HEK293 (cell line): Measurements from ENCODE around the gene MIF4GD.
A peak's percentile ranks its signal among the peaks of the same experiment; 100 is the strongest.

Experiments
- CTCF ChIA-PET: fragments of 350-600 bp; formaldehyde crosslinking; extraction: SDS; loops from one replicate; lab custom pipeline; 2021; ENCODE audit warnings: antibody characterized with exemption; lab: Yijun Ruan, JAX
- POLR2A ChIA-PET: fragments of 300-600 bp; formaldehyde crosslinking; extraction: SDS; loops from one replicate; lab custom pipeline; 2020; ENCODE audit warnings: antibody characterized with exemption, inconsistent platforms; lab: Yijun Ruan, JAX
- H3K27ac ChIP-seq: fragments of 200-500 bp; sonication (Bioruptor generic); 2 replicates; pipeline ENCODE4 v1.5.1; 2014; ENCODE audit warnings: low read depth, low read length, control low read depth, inconsistent platforms; ENCODE audit errors: extremely low read depth
- H3K36me3 ChIP-seq, 2 experiments: fragments of 200-500 bp in 1 of 2; sonication (Bioruptor generic) in 1 of 2; 1 replicate in 1 of 2; 2 replicates in 1 of 2; pipeline ENCODE4 v1.5.1; 2014 to 2017; ENCODE audit warnings: inconsistent platforms in 2 of 2, low read length in 2 of 2; ENCODE audit not compliant: control insufficient read depth in 2 of 2, insufficient read depth in 1 of 2
- H3K4me1 ChIP-seq: fragments of 200-500 bp; sonication (Bioruptor generic); 2 replicates; pipeline ENCODE4 v1.5.1; 2014; ENCODE audit warnings: mild to moderate bottlenecking, low read length, inconsistent platforms; ENCODE audit not compliant: control insufficient read depth, insufficient read depth
- H3K4me3 ChIP-seq: 2 replicates; pipeline ENCODE4 v1.5.1; 2011; ENCODE audit warnings: low read depth, mild to moderate bottlenecking, control low read depth, low read length, moderate library complexity
- H3K9me3 ChIP-seq: fragments of 200-500 bp; sonication (Bioruptor generic); 2 replicates; pipeline ENCODE4 v1.5.1; 2014; ENCODE audit warnings: low read depth, low read length, inconsistent platforms; ENCODE audit not compliant: control insufficient read depth, insufficient read depth
- GLIS2 ChIP-seq: fragments of 450-650 bp; formaldehyde crosslinking; IDR thresholded peaks from 2 replicates; pipeline ENCODE4 v1.5.1; 2016; ENCODE audit warnings: missing biosample characterization, missing genetic modification characterization
- KLF7 ChIP-seq: fragments of 450-650 bp; formaldehyde crosslinking; IDR thresholded peaks from 2 replicates; pipeline ENCODE4 v1.5.1; 2016; ENCODE audit warnings: missing biosample characterization, missing genetic modification characterization, borderline replicate concordance
- KLF8 ChIP-seq: fragments of 450-650 bp; formaldehyde crosslinking; IDR thresholded peaks from 2 replicates; pipeline ENCODE4 v1.5.1; 2016; ENCODE audit warnings: missing biosample characterization, missing genetic modification characterization
- OVOL3 ChIP-seq: fragments of 450-650 bp; formaldehyde crosslinking; IDR thresholded peaks from 2 replicates; pipeline ENCODE4 v1.5.1; 2016; ENCODE audit warnings: missing biosample characterization, missing genetic modification characterization
- SP7 ChIP-seq: fragments of 450-650 bp; formaldehyde crosslinking; IDR thresholded peaks from 2 replicates; pipeline ENCODE4 v1.5.1; 2016; ENCODE audit warnings: missing biosample characterization, missing genetic modification characterization
- WT1 ChIP-seq: fragments of 450-650 bp; formaldehyde crosslinking; IDR thresholded peaks from 2 replicates; pipeline ENCODE4 v1.5.1; 2016; ENCODE audit warnings: missing biosample characterization, missing genetic modification characterization
- ZBTB48 ChIP-seq: fragments of 450-650 bp; formaldehyde crosslinking; IDR thresholded peaks from 2 replicates; pipeline ENCODE4 v1.5.1; 2016; ENCODE audit warnings: missing biosample characterization, missing genetic modification characterization
- ZEB2 ChIP-seq: fragments of 450-650 bp; formaldehyde crosslinking; IDR thresholded peaks from 2 replicates; pipeline ENCODE4 v1.5.1; 2016; ENCODE audit warnings: missing biosample characterization, missing genetic modification characterization
- ZFHX2 ChIP-seq: fragments of 450-650 bp; formaldehyde crosslinking; conservative IDR thresholded peaks from 2 replicates; pipeline ENCODE4 v1.5.1; 2016; ENCODE audit warnings: missing biosample characterization, missing genetic modification characterization
- ZFP41 ChIP-seq: fragments of 450-650 bp; formaldehyde crosslinking; IDR thresholded peaks from 2 replicates; pipeline ENCODE4 v1.5.1; 2016; ENCODE audit warnings: missing biosample characterization, missing genetic modification characterization, borderline replicate concordance
- ZNF121 ChIP-seq: fragments of 450-650 bp; formaldehyde crosslinking; IDR thresholded peaks from 2 replicates; pipeline ENCODE4 v1.5.1; 2016; ENCODE audit warnings: missing biosample characterization, missing genetic modification characterization
- ZNF132 ChIP-seq: fragments of 450-650 bp; formaldehyde crosslinking; IDR thresholded peaks from 2 replicates; pipeline ENCODE4 v1.5.1; 2017; ENCODE audit warnings: missing biosample characterization, missing genetic modification characterization, borderline replicate concordance
- ZNF2 ChIP-seq: fragments of 450-650 bp; formaldehyde crosslinking; IDR thresholded peaks from 2 replicates; pipeline ENCODE4 v1.5.1; 2016; ENCODE audit warnings: missing biosample characterization, missing genetic modification characterization
- ZNF391 ChIP-seq: fragments of 450-650 bp; formaldehyde crosslinking; IDR thresholded peaks from 2 replicates; pipeline ENCODE4 v1.5.1; 2016; ENCODE audit warnings: low read depth, missing biosample characterization, missing genetic modification characterization, borderline replicate concordance
- ZNF473 ChIP-seq: fragments of 450-650 bp; formaldehyde crosslinking; IDR thresholded peaks from 2 replicates; pipeline ENCODE4 v1.5.1; 2017; ENCODE audit warnings: missing biosample characterization, missing genetic modification characterization
- ZNF501 ChIP-seq: fragments of 450-650 bp; formaldehyde crosslinking; IDR thresholded peaks from 2 replicates; pipeline ENCODE4 v1.5.1; 2016; ENCODE audit warnings: missing biosample characterization, missing genetic modification characterization
- ZNF529 ChIP-seq: fragments of 450-650 bp; formaldehyde crosslinking; IDR thresholded peaks from 2 replicates; pipeline ENCODE4 v1.5.1; 2017; ENCODE audit warnings: missing genetic modification characterization, missing biosample characterization; ENCODE audit not compliant: insufficient replicate concordance
- ZNF585B ChIP-seq: fragments of 450-650 bp; formaldehyde crosslinking; IDR thresholded peaks from 2 replicates; pipeline ENCODE4 v1.5.1; 2016; ENCODE audit warnings: missing biosample characterization, missing genetic modification characterization
- ZNF660 ChIP-seq: fragments of 450-650 bp; IDR thresholded peaks from 2 replicates; pipeline ENCODE4 v1.5.1; 2018; ENCODE audit warnings: missing biosample characterization, mild to moderate bottlenecking, missing genetic modification characterization
- TF ChIP-seq, protein P1 (sequence below): fragments of 450-650 bp; formaldehyde crosslinking; IDR thresholded peaks from 2 replicates; pipeline ENCODE4 v1.5.1; 2016; ENCODE audit warnings: missing biosample characterization, missing genetic modification characterization
- TF ChIP-seq, protein P2 (sequence below): fragments of 450-650 bp; formaldehyde crosslinking; IDR thresholded peaks from 2 replicates; pipeline ENCODE4 v1.5.1; 2016; ENCODE audit warnings: missing biosample characterization, missing genetic modification characterization
- TF ChIP-seq, protein P3 (sequence below): fragments of 450-650 bp; formaldehyde crosslinking; IDR thresholded peaks from 2 replicates; pipeline ENCODE4 v1.5.1; 2016; ENCODE audit warnings: missing biosample characterization, missing genetic modification characterization, borderline replicate concordance
- TF ChIP-seq, protein P4 (sequence below): sonication (generic); formaldehyde crosslinking; IDR thresholded peaks from 2 replicates; pipeline ENCODE4 v1.8.1; 2022; ENCODE audit warnings: mild to moderate bottlenecking, moderate library complexity, missing genetic modification reagents

Gene MIF4GD

DNA sequence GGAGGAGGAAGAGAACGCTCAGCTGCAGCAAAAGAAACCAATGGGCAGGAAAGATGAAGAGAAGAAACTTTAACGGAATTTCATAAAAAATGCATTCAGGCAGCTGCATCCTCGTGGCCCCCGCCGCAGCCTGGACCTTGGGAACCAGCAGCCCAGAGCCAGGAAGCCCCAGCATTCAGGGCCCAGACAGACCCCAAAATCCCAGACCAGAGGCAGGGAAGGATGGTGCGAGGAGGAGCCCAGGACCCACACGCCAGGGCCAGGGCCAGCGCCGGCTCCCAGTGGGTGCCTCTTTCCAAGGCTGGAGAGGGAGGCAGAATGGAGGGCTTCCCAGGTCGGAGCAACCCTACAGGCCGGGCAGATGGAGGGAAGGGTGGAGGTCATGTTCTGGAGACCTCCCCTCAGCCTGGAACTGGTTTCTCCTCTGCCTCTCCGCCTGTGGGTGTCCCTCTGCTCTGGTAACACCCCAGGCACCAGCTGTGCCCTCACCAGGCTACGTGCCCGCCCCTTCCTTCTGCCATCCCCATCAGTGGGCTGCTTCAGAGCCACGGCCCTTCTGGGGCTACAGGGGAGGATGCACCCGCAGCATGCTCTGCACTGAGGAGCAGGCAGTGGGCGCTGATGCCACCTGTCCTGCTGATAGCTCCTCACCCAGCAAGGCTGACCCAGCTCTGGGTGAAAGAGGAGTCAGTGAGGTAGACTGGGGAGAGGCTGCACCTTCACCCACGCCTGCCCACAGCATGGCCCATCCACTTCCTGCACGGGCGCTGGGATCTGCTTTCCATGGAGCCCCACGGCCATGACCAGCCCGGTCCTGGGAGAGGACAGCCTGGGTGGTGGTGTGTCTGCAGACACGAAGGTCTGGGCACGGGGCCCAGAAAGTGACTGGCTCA lies 1.2 kb upstream of the MIF4GD start (continued):
- TF ChIP-seq, protein P1, sequence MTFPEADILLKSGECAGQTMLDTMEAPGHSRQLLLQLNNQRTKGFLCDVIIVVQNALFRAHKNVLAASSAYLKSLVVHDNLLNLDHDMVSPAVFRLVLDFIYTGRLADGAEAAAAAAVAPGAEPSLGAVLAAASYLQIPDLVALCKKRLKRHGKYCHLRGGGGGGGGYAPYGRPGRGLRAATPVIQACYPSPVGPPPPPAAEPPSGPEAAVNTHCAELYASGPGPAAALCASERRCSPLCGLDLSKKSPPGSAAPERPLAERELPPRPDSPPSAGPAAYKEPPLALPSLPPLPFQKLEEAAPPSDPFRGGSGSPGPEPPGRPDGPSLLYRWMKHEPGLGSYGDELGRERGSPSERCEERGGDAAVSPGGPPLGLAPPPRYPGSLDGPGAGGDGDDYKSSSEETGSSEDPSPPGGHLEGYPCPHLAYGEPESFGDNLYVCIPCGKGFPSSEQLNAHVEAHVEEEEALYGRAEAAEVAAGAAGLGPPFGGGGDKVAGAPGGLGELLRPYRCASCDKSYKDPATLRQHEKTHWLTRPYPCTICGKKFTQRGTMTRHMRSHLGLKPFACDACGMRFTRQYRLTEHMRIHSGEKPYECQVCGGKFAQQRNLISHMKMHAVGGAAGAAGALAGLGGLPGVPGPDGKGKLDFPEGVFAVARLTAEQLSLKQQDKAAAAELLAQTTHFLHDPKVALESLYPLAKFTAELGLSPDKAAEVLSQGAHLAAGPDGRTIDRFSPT (tag by site-specific recombination) = peak; percentile 84

DNA sequence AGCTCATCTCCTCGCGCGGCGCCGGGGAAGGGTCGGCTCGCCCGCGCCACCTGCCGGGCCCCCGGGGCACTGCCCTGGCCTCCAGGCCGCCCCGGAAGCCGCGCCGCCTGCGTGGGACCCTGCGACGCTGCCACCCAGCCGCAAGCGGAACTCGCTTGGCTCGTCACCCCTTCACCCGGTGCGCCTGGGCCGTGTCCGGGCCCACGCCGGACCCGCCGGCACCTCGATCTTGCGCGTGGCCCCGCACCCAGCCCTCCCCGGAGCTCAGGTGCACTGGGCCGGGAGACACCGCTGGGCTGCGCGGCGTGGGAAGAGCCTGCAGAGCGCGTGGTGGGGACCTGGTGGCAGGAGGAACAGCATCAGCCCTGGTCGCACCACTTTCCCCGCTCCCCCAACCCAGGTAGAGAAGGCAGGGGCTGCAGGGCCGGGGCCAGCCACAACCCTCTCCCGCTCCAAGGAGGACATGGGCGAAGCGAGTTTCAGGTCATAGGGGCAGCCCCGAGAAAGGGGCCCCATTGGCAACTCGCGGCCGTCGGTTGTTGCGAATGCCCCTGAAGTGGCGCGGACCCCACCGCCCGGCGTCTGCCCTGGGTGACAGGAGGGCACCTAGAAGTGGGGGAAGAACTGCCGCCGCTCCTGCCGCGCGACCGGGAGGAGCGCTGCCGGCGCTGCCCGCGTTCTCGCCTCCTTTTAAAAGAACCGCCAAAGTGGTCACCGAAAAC lies 363 bp upstream of the MIF4GD start:
- peaks cover 9% of the 10 kb centered on the region; the same call in 1 of the 2 replicates for H3K4me1 ChIP-seq
- H3K27ac ChIP-seq = peak overlapping the region; percentile 94; the same call in 1 of the 2 replicates
- TF ChIP-seq ZNF2 (tag by site-specific recombination) (no peak; the same call in 1 of the 2 replicates), KLF8 (peak; percentile 37; the same call in 1 of the 2 replicates), ZNF132 (no peak), WT1 (tag by site-specific recombination) (peak; percentile 41; the same call in 1 of the 2 replicates), ZNF391 (tag by site-specific recombination) (no peak), ZNF660 (peak; percentile 28; the same call in 1 of the 2 replicates), SP7 (tag by site-specific recombination) (peak; percentile 31; the same call in 1 of the 2 replicates), KLF7 (no peak), ZNF585B (tag by site-specific recombination) (0 out of 2 replicates have a peak, but pooled peaks have one; percentile 4), ZNF121 (peak; percentile 22; the same call in 1 of the 2 replicates), ZFP41 (tag by site-specific recombination) (no peak), ZNF501 (peak; percentile 81), OVOL3 (no peak), ZNF529 (no peak), ZBTB48 (tag by site-specific recombination) (peak; percentile 54), ZNF473 (tag by site-specific recombination) (no peak), ZEB2 (peak; percentile 68; the same call in 1 of the 2 replicates), ZFHX2 (peak; percentile 45), GLIS2 (tag by site-specific recombination) (peak; percentile 40; the same call in 1 of the 2 replicates)
- TF ChIP-seq, protein P2, sequence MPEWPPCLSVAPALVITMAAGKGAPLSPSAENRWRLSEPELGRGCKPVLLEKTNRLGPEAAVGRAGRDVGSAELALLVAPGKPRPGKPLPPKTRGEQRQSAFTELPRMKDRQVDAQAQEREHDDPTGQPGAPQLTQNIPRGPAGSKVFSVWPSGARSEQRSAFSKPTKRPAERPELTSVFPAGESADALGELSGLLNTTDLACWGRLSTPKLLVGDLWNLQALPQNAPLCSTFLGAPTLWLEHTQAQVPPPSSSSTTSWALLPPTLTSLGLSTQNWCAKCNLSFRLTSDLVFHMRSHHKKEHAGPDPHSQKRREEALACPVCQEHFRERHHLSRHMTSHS (tag by site-specific recombination) = no peak
- TF ChIP-seq, protein P3, sequence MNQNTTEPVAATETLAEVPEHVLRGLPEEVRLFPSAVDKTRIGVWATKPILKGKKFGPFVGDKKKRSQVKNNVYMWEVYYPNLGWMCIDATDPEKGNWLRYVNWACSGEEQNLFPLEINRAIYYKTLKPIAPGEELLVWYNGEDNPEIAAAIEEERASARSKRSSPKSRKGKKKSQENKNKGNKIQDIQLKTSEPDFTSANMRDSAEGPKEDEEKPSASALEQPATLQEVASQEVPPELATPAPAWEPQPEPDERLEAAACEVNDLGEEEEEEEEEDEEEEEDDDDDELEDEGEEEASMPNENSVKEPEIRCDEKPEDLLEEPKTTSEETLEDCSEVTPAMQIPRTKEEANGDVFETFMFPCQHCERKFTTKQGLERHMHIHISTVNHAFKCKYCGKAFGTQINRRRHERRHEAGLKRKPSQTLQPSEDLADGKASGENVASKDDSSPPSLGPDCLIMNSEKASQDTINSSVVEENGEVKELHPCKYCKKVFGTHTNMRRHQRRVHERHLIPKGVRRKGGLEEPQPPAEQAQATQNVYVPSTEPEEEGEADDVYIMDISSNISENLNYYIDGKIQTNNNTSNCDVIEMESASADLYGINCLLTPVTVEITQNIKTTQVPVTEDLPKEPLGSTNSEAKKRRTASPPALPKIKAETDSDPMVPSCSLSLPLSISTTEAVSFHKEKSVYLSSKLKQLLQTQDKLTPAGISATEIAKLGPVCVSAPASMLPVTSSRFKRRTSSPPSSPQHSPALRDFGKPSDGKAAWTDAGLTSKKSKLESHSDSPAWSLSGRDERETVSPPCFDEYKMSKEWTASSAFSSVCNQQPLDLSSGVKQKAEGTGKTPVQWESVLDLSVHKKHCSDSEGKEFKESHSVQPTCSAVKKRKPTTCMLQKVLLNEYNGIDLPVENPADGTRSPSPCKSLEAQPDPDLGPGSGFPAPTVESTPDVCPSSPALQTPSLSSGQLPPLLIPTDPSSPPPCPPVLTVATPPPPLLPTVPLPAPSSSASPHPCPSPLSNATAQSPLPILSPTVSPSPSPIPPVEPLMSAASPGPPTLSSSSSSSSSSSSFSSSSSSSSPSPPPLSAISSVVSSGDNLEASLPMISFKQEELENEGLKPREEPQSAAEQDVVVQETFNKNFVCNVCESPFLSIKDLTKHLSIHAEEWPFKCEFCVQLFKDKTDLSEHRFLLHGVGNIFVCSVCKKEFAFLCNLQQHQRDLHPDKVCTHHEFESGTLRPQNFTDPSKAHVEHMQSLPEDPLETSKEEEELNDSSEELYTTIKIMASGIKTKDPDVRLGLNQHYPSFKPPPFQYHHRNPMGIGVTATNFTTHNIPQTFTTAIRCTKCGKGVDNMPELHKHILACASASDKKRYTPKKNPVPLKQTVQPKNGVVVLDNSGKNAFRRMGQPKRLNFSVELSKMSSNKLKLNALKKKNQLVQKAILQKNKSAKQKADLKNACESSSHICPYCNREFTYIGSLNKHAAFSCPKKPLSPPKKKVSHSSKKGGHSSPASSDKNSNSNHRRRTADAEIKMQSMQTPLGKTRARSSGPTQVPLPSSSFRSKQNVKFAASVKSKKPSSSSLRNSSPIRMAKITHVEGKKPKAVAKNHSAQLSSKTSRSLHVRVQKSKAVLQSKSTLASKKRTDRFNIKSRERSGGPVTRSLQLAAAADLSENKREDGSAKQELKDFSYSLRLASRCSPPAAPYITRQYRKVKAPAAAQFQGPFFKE (tag by site-specific recombination) = no peak
- TF ChIP-seq, protein P4, sequence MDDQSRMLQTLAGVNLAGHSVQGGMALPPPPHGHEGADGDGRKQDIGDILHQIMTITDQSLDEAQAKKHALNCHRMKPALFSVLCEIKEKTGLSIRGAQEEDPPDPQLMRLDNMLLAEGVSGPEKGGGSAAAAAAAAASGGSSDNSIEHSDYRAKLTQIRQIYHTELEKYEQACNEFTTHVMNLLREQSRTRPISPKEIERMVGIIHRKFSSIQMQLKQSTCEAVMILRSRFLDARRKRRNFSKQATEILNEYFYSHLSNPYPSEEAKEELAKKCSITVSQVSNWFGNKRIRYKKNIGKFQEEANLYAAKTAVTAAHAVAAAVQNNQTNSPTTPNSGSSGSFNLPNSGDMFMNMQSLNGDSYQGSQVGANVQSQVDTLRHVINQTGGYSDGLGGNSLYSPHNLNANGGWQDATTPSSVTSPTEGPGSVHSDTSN = peak; percentile 88; the same call in 1 of the 2 replicates

More for the DNA sequence above, 363 bp upstream of the MIF4GD start:
- ChIA-PET CTCF (interaction anchor here (0.6 to 5.1 kb wide), 52 partner anchors 8 to 479 kb away, joined by 3 to 61 read pairs (median 4); partner anchors contain the start of genes GGA3, MRPS7, NT5C and NUP85), POLR2A (interaction anchor here (0.6 to 6.6 kb wide), 23 partner anchors 9 to 398 kb away, joined by 3 to 111 read pairs (median 5); partner anchors contain the start of genes FDXR, GGA3, GRB2 and MRPS7)
- H3K4me3 ChIP-seq = peak overlapping the region; percentile 78
- no peaks in the 10 kb centered on the region for H3K9me3 ChIP-seq
- peaks cover 8 to 44% of the 10 kb centered on the region in 2 experiments; a peak in 2 of 3 replicates for H3K36me3 ChIP-seq
